GM18870 (cell line): Measurements from ENCODE around the gene FANCE.

Experiments
- ATAC-seq: cut with Tn5 transposase; IDR thresholded peaks from one replicate; pipeline ENCODE4 v1.9.1; 2021; ENCODE audit warnings: moderate library complexity; ENCODE audit not compliant: unreplicated experiment

FANCE gene

DNA sequence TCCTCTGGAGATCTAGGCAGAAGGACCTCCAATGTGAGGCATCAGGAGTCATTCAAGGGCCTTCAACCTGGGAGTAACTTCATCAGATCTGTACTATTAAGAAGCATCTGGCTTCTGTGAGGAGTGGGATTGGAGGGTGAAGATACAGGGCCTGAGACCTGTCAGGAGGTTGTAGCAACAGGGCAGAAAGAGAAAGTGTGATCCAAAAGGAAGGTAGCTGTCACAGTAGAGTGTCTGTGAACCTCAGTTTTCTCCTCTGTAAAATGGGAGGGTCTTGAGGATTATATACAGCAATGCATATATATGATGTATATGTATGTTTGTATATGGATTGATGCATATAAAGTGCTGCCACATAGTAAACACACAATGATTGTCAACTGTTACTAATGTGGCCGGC lies 13.5 kb downstream of the FANCE start:
- no peak for ATAC-seq

DNA sequence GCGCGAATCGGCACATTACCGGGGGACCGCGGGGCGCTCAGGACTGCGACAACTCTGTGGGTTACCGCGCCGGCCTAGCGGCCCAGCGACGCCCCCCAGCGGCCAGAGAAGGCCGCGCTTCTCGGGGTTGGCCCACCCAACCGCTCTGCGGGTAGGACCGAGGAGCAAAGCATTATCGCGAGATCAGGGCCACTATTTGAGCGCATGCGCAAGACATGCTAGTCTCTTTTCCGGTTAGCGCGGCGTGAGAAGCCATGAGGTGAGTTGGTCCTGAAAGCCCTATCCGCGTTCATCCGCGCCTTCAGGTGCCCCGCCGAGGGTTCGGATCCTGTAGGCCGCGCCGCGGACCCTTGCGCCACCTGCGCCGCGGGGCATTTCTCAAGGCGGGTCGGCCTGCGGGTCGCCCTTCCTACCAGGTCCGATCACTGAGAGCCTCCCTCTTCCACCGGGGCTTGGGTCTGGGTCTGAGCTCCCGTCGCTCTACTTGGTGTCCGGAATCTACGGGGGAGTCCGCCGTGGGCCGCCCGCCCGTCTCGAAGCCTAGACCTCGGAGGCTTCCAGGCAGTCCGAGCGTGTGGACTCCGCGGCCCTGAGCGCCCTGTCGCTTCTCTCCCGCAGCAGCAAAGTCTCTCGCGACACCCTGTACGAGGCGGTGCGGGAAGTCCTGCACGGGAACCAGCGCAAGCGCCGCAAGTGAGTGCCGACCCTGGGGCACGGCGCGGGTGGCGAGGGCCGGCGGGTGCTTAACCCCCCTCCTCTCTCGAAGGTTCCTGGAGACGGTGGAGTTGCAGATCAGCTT lies 16.2 kb downstream of the FANCE start, which contains the start of gene RPL10A:
Gene RPL10A, plus strand, starts transcription at position 221 of the 799 bp plus-strand sequence. Its CDS starts 34 bp downstream, at position 255.
- ATAC-seq, result peak; percentile 67

DNA sequence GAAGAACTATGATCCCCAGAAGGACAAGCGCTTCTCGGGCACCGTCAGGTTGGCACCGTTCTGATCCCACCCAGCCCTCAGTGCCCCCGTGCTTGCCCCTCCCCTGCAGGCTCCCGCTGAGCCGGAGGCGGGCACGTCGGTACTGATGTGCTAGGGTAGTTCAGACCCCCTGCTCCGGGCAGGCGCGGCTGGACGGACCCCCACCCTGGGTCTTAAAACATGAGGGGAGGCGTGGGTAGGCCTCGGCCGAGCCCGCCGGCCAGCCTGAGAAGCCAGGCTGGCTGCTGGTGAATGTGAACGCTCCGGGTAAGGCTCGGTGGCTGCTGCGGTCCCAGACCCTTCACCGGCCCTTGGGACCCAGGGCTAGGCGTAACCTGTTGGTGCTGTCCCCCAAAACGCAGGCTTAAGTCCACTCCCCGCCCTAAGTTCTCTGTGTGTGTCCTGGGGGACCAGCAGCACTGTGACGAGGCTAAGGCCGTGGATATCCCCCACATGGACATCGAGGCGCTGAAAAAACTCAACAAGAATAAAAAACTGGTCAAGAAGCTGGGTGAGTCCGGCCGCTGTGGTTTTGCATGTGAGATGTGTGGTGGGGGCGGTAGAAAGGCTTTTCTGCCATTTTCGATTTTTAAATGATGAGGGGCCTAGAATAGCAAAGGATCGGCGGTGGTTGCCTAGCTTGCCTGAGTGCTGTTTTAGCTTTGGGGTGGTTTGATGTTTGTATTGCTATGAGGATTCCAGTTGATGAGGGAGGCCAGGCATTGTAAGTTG lies 17.0 kb downstream of the FANCE start:
- ATAC-seq, result no peak

DNA sequence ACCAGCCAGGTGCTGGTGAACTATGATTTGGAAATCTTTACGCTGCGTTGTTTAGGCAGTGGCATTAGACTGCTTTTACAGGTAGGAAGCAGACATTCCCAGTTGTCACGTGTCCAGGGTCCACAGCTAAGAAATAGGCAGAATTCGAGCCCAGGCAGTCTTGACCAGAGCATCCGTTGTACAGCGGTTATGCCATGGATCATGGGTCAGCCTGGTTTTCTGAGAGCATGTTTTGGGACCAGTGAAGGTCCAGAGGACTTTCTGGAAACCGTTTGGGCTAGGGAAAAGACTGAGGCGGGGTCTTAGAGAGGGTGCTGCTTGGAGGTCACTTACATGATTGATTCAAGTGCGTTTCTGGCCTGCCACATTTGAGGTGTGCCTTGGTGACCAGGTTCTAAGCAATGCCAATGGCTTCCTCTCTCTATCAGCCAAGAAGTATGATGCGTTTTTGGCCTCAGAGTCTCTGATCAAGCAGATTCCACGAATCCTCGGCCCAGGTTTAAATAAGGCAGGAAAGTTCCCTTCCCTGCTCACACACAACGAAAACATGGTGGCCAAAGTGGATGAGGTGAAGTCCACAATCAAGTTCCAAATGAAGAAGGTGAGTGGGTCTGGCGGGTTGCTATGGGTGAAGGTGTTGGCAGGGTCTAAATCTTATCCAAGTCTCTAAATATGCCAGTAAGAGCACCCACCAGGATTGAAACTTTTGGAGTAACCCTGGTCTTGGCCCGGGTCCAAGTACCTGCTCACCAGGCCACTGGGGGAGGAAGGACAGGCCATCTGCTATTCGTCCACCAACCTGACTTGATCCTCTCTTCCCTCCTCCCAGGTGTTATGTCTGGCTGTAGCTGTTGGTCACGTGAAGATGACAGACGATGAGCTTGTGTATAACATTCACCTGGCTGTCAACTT lies 17.9 kb downstream of the FANCE start:
- no peak for ATAC-seq

DNA sequence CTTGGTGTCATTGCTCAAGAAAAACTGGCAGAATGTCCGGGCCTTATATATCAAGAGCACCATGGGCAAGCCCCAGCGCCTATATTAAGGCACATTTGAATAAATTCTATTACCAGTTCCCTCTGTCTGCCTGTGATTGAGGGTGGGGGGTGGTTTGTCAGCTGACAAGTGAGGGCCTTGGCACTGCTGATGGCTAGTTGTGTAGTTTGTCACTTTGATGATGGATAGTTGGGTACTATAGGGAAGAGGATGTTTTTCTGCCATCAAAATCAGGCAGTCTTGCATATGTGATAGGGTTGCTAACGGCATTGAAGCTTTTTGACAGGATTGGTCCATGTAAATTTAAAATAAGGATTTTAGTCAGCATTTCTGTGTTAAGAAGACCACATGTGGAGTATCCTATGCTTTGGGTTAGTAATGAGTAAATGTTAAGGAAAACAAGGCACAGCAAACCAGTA lies 18.6 kb downstream of the FANCE start:
- no peak for ATAC-seq

DNA sequence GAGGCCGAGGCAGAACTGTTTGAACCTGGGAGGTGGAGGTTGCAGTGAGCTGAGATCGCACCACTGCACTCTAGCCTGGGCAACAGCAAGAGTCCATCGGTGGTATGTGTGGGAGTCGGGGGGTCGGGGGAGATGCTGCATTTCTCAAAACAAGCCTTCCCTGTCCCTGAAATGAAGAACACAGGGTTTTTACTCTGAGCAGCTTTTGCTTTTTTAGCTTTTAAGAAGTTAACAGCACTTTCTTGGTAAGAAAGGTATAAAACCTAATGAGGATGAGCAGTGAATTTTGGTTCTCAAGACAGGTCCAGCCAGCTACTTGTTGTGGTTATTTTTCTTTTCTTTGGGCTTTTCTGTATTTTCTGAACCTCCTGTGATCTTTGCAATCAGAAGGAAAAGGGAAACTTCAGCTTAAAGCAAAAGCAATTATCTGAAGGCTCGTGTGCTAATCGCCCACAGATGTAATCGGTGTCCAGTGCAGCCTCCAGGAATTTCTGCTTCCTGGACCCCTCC lies 19.8 kb downstream of the FANCE start:
- ATAC-seq, result no peak

DNA sequence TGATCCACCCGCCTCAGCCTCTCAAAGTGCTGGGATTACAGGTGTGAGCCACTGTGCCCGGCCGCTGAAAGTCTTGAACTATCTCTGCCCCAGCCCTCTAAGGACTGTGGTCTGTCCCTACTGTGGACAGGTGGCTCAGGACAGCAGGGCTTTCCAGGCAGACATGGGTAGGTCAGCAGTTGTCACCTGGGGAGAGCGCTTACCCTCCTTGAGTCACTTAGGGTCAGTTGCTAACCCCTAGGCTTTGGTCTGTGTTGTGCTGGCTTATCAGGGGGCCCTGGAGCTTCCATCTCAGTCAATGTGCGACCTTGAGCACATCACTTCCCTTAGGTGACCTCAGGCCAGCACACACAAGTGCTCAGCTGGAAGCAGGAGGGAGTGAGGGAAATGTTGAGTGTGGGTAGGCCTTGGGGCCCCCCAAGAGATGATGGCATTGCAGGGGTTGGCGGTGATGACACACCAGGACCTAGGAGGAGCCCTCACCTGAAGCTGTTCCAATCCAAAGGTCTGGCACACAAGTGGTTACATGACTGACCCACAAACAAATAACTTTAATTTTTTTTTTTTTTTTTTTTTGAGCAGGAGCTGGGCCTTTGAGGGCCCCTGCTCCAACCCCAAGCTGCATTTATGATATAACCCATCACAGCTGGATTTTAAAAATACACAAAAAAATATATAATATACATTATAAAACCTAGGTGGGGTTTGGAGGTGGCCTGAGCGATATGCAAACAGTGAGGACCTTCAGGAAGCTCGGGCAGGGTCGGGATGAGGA lies 21.1 kb downstream of the FANCE start:
- no peak for ATAC-seq

DNA sequence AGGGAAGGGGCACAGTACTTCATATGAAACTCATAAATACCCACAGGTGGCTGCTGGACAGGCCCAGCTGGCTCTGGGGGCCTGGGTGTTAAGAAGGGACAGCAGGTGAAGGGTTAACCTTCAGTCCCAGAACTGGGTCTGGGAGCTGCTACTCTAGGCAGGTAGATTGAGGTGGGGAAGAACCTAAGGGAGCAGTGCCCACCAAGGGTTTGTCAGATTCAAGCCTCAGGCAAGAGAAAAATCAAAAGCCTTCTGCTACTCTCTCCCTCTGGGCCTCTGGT lies 21.7 kb downstream of the FANCE start:
- ATAC-seq, result no peak

DNA sequence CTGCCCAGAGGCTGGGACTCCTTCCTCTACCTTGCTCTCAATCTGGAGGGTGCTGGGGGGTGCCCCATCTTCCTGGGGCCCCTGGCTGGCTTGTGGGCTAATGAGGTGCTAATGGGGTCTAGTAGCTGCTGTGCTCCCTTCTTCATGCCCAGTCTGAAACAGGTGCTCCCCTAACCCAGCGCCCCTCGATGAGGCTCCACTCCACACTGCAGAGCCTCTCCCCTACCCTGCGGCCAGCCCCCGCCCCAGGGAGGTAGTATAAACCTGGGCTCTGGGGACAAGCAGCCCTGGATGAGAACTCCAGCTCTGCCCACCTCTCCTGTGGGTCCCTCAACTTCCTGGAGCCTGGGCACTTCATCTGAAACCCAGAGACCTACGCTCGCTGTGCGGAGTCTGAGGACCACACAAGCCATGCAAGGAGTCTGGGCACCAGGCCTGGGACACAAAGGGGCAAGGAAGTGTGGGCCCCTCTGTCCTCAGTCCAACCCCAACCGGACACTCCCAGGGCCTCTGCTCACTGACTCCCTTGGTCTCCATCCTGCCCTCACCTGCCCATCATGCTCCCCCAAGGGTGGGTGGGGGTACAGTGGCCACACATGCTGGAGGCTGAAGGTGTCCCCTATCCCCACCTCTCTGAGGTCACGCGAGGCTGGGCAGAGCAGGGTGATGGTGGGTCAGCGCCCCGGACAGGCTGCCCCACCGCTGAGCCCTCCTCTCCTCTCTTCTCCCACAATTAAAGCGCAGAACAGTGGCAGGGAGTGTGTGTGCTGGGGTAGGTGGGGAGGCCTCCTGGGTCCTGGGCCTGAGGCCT lies 22.2 kb downstream of the FANCE start:
- ATAC-seq, result no peak

DNA sequence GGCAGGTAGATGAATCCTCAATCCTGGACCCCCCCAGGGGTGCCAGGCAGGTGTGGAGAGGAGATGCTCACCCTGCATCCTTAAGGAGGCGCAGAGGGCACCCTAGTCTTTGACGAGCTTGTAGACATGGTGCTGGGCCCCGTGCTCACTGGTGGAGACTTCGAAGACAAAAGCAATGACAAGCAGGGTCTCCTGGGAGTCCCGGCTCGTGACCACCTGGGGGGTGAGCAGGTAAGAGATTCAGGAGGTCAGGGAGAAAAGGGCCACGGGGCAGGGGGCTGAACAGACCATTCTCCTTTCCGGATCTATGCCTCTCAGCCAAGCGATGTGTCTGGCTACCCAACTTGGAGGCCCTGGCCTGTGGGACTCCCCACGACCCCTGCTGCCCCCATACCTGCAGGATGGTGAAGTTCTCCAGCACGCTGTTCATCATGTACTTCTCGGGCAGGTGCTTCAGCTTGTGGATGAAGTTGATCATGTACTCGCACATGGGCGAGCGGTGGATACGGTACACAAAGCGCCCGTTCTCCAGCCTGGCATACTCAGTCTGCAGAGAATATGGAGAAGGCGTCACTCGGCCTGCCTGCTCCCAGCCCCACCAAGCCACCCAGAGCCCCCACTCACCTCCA lies 22.9 kb downstream of the FANCE start:
- no peak for ATAC-seq

DNA sequence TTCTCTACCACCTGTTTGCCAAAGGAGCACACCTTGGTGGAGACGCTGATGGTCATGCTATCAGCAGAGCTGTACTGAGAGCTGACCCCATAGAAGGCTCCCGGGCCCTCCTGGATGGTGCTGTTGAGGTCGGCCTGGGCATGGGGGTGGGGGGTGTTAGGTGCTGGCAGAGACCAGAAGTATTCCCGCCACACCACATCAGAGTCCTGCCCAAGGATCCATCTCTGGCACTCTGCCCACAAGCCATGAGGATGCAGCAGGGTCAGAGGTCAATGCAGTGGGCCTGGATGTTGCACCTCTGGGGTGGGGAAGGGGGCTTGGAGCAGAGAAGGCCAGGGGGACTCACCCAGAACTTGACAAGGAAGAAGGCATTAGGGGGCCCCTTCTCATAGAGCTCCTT lies 23.4 kb downstream of the FANCE start:
- ATAC-seq, result no peak

DNA sequence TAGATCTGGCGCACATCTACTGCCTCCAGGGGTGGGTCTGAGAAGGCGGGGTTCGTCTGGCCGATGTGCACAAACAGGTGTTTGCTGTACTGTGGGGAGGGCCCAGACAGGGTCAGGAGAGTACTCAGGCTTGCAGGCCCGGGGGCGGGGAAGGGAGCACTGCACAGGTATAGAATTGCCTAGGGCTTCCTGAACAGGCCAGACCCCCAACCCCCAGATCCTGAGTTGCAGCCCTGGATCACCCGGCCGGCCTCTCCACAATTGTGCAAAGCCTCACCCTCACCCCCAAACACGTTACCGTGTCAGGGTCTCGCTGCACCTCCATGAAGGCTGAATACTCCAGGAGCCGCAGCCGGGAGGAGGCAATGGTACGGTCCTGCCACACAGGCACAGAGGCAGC lies 23.9 kb downstream of the FANCE start:
- ATAC-seq, result no peak

DNA sequence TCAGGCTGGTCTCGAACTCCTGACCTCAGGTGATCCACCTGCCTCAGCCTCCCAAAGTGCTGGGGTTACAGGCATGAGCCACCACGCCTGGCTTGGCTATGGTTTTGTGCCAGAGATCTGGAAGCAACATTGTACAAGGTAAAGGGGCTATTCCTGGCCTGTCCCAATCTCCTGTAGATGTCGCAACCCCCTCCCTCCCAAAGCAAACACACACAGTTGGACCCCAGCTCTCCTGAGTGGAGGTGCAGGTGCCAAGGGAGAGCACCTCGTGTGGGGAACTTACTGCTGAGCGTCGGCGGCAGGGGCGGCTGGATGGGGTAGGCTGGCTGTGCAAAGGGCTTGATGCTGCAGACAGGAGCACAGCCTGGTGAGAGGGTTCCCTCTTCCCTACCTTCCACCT lies 24.9 kb downstream of the FANCE start:
- no peak for ATAC-seq

DNA sequence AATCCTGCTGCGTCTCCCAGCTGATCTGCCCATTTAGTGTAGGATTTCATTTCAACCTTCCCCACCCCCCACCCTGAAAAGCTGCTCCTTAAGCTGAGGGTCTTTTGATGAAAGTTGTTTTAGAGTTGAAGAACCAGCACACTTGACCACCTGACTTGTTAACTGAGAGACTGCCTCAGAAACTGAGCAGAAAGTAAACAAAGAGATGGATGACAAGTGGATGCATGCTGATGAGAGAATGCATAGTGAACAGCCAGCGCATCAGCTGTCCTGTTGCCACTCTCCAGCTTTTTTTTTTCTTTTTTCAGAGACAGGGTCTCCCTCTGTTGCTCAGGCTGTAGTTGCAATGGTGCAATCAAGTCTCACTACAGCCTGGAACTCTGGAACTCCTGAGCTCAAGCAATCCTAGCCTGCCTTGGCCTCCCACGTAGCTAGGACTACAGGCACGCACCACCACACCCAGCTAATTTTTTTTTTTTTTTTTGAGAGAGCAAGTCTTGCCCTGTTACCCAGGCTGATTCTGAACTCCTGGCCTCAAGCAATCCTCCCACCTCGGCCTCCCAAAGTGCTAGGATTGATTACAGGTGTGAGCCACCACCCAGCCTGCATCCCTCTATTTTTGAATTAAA lies 25.5 kb downstream of the FANCE start:
- ATAC-seq, result no peak

DNA sequence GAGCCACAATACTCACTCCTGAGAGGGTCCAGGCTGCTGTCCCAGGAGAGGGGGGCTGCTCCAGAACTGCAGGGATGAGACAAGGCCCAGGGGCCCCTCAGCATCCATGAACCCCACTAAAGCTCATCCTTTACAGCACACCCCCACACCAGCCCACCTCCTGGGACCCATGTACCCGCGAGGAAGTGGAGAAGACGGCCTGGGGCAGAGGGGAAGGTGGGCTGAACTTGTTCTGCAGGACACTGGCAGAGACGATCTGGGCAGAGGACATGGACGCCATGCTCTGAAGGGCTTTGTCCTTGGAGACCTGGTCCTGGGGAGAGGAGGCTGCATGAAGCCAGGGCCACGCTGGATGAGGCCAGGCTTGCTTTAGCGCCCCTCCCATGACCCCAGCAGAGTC lies 26.1 kb downstream of the FANCE start:
- no peak for ATAC-seq

DNA sequence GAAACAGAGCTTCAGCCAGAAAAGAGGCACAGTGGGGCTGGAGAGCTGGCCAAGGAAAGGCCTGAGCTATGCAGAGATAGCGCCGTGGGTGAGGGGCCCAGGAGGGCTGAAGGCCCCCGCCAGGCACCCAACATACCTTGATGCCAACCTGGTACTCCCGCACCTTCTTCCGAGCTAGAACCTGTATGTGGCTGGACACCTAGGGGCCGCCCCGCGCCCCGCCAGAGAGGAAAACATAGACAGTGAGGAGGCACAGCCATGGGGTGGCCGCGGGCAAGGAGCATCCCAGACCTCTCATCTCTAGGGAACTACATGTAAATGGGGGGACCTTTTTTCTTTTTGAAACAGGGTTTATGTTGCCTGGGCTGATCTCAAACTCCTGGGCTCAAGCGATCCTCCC lies 28.0 kb downstream of the FANCE start:
- no peak for ATAC-seq

DNA sequence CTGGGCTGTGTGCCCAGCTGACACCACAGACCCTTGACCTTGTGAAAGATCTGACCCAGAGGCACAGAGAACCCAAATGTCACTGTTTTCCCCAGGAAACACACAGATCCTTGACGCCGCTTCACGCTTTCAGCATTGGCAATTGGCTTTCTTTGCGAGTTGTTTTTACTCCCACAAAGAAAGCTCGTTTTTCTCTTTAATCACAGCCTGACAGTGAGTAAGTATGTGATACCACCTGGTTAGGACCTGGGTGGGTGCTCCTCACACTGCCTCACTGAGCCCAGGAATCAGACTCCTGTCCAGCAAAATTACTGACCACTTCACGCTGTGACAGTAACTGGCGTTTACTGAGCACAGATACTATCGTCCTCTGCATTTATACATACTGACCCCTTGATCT lies 29.1 kb downstream of the FANCE start:
- ATAC-seq, result no peak

DNA sequence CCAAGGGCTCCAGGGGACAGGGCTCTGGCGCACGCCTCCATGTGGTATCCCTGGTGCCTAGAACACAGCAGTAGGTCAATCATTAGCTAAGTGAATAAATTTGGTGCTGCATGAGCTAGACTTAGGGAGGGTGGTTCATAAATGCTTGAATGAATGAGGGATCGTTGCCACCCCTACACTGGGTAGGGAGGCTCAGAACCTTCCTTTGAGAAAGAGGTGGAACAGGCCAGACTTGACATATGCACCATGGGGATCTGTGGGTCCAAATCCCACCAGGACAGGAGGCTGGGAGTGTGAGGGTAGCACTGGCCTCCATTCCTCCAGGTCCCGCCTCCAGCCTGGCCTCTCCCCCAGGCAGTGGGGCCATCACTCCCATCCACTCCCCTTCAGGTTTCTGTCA lies 30.9 kb downstream of the FANCE start:
- ATAC-seq, result no peak

DNA sequence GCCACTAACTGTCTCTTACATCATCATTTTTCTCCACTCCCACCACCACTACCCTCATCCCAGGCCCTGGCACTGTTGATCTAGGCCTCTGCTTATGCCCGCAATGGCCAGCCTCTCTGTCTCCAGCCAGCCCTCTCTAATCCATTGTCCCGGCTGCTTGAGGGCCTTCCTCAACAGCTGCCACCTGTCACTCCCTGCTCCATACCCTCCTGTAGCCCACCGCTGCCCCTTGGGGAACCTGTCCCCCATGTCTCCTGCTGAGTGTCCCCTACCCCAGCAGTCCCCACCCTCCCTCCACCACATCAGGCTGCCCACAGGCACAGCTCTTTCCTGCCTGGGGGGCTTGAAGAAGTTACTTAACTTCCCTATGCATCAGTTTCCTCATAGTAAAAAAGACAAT lies 31.4 kb downstream of the FANCE start:
- ATAC-seq, result no peak
